Islet of Langerhans (tissue), 1 donor: ENCODE results near the gene OGFOD2.
"Not testable (repeated sequence)": the region's sequence is repeated elsewhere in the genome, so short reads cannot be mapped to it uniquely, and the experiment has no call there.

Experiments
- FAIRE-seq: peaks from one replicate; lab custom pipeline; 2011; peaks lifted over from hg19 to GRCh38; lab: Jason Lieb, UNC

OGFOD2 gene

GRCh38 chr12:123005081-123005626 lies 30.1 kb downstream of the OGFOD2 start:
- FAIRE-seq = no peak

- no peak for FAIRE-seq
Observed at GRCh38 chr12:123006977-123007376, 31.9 kb downstream of the OGFOD2 start.

- FAIRE-seq = no peak
Observed at GRCh38 chr12:123010110-123010509, 35.1 kb downstream of the OGFOD2 start.

DNA sequence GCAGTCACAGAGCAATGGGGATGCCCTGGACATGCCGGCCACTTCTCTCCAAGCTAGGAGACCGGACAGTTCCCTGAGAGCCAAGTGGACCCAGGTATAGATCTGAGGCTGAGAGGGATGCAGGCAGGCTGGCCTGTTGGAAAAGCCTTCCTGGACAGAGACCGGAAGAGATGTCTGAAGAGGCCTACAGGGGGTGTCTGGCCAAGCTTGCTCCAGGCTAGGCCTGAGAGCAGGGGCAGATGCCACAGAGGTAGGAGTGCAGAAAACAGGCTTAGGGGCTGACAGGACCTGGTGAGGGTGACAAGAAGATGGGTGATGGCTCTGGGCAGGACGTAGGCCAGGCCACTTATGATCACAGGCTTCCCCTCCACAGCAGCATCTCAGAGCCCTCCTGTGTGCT lies 35.6 kb downstream of the OGFOD2 start:
- no peak for FAIRE-seq

DNA sequence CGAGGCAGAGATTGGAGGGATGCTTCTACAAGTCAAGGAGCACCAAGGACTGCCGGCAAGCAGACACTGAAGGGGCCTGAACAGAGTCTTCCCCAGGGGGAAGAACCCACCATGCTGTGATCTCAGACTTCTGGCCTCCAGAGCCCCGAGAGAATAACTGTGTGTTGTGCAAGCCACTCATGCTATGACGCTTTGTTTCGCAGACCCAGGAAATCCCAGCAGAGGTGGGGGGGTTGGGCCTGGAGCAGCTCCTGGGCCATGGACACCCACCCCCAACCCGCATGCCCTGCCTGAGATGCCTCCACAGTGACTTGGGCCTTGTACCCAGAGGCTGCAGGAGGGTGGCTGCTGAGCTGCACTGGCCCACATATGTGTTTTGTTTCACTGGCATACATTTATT lies 36.7 kb downstream of the OGFOD2 start:
- FAIRE-seq = no peak

DNA sequence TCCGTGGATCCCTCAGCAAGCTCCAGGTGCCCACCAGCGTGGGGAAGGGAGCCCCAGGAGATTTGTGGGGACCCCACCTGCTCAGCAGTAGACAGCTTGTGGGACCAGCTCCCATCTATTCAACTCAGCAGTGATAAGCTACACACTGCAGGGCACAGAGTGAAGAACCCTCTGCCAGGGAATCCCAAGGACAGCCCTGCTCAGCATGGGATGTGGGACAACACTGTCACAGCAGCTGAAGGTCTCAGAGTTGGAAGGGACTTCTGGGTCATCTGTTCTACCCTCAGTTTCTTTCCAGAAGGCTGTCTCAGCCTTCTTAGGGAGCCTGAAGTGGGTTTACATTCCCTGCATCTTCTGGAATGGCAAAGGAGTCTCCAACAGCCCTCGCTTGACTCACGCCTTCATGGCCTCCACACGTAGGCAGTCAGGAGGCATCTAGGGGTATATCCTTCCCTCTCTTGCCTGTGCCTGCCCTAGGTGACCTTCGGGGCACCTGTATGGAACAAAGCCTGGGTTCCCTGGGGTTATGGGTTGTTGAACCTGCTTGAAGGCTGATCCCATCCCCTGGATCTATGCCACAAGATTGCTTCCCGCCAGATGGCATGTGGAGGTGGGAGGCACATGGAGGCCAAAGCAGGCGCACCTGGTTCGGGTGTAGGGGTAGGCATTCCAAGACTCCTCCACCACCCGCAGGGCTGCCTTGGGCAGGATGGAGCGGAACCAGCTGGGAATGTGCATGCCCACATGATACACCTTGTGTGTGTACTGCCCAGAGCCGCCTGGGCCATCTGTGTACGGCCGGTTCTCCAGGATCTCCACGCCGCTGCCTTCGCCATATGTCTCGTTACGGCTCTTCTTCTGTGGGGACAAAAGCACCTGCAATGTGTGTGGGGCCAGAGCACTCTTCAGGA lies 38.4 kb downstream of the OGFOD2 start:
- no peak for FAIRE-seq

DNA sequence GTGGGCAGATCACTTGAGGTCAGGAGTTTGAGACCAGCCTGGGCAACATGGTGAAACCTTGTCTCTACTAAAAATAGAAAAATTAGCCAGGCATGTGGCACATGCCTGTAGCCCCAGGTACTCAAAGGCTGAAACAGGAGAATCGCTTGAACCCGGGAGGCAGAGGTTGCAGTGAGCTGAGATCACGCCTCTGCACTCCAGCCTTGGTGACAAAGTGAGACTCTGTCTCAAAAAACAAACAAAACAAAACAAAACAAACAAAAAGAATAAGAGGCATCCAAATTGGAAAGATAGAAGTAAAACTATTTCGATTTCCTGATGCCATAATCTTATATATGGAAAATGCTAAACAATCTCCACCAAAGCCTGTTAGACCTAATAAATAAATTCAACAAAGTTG lies 39.4 kb downstream of the OGFOD2 start:
- not testable (repeated sequence) for FAIRE-seq

DNA sequence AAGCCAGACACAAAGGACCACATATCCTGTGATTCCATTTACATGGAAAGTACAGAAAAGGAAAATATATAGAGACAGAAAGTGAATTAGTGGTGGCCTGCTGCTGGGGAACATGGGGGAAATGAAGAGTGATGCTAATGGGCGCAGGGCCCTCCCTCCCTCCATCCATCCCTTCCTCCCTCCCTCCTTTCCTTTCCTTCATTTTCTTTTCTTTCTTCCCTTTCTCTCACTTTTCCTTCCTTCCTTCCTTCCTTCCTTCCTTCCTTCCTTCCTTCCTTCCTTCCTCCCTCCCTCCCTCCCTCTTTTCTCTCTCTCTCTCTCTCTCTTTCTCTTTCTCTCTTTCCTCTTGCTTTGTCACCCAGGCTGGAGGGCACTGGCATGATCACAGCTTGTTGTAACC lies 42.7 kb downstream of the OGFOD2 start:
- no peak for FAIRE-seq

- FAIRE-seq = no peak
Observed at GRCh38 chr12:123019841-123020138, 44.7 kb downstream of the OGFOD2 start.

DNA sequence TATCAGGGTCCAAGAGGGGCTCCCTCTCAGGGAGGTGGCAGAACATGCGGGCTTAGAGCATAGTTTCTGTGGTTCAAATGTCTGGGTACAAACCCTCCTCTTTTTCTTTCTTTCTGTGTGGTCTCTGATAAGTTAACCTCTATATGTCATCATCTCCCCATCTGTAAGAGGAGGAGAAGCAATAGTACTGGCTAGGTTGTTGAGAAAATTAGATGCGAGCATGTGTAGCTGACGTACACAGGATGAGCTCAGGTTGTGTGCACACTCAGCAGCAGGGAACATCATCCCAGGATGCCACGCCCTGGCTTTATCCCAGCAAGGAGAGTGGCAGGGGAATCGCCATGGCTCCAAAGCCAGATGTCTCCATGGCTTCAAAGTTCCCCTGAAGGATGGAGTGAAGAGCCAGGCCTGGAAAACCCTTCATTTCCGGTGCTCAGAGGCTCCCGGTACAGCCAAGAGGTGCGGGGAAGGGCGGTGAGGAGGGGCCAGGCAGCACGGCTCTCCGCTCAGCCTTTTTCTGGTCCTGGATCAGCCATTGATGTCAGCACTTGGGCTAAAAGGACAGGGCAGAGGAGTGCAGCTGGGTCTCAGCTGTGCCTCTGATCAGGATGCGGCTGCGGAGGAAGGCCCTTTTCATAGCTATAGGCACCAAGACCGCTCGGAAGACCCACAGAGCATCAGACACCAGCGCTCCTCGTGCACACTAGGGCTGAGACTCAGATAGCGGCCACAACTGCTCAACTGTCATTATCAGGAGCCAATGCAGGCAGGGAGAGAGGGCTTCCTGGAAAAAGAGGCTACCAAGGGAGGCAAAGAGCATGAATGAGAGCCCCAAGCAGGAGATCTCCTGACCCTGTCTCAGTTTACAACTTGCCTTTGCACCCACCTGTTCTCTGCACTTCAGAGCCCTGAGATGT lies 46.9 kb downstream of the OGFOD2 start:
- FAIRE-seq = no peak

DNA sequence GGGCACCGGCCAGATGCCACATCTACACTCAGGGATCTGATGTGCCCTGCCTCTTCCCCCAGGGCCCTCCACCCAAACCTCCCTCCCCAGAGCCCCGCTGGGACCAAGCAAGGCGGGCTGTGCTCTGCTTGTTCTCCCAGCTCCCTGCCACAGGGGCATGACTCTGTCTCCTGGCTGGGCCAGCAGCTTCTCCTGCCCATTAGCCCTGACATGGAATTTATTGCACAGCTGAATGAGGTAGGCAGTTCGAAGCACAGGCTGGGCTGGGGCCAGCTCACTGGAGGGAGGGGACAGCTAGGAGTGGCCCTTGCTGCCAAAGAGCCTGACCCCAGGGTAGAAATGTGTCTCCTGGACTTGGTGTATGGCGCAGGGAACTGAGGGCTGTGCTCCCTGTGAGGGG lies 47.8 kb downstream of the OGFOD2 start:
- no peak for FAIRE-seq

- peak; percentile 92 for FAIRE-seq
Observed at GRCh38 chr12:123024819-123025391, 49.9 kb downstream of the OGFOD2 start.

DNA sequence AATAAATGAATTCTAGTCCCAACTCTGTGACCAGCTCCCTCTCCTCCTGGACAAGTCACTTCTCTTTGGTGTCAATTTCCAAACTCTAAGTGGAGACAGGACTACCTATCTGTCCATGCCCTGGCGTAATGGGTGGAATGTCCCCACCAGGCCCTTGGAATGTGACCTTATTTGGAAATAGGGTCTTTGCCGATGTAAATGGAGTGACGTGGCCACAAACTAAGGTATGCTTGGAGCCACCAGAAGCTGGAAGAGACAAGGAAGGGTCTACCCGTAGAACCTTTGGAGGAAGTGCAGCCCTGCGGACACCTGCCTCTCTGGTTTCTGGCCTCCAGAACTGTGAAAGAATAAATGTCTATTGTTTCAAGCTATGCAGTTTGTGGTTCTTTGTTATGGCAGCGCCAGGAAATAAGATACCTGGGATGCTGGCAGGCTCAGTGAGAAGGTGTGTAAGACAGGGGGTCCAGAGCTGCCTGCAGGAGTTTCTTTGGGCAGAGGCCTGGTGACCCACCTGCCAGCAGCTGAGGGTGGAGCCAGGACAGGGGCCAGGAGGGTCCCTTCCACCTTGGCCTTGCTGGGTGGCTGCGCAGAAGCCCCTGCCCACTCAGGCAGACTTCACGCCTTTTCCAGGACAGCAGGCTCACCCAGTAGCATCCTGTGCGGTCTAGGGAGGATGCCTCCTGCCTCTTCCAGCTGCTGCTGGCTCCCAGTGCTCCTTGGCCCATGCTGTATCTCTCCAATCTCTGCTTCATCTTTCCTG lies 51.2 kb downstream of the OGFOD2 start:
- no peak for FAIRE-seq

DNA sequence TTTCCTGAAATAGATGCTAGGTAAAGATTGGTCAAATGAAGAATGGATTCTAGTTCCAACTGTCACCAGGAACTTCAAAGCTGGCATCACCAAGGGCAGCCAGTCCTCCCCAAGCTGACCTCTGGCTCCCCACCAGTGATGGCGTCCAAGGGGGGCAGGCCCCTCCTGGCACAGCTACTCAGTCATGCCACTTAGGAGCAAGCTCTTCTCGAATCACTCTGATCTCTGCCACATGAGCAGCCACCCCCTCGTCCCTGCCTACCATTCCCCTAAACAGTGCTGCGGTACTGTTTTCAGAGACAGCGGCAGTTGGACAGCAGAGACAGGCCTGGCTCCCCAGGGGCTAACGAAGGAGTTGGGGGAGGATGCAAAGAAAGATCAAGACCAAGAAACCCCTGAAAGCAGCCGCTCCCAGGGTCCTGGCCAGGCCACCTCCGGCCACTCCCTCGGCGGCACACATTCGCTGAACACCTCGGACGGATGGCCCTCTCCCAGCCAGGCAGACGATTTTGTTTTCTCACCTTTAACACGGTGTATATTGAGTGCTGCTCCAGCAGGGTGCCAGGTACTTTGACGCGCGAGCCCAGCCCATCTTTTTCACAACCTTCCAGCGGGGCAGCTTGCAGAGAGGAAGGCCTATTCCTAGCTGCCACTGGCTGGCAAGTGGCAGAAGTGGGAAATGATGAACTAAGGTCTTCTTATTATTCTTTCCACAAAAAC lies 52.8 kb downstream of the OGFOD2 start:
- no peak for FAIRE-seq

- FAIRE-seq = no peak
Observed at GRCh38 chr12:123028475-123028874, 53.4 kb downstream of the OGFOD2 start.

- no peak for FAIRE-seq
Observed at GRCh38 chr12:123029550-123029949, 54.5 kb downstream of the OGFOD2 start.
